GM21825 (cell line): ENCODE data around the gene FBXL4.

ENCODE experiments used
- ATAC-seq: cut with Tn5 transposase; IDR thresholded peaks from one replicate; pipeline ENCODE4 v1.9.1; 2021; ENCODE audit warnings: mild to moderate bottlenecking, moderate library complexity; ENCODE audit not compliant: unreplicated experiment

Gene FBXL4

GRCh38 chr6:98827295-98828159, 120.2 kb downstream of the FBXL4 start:
- no peak for ATAC-seq

GRCh38 chr6:98825600-98826230, 122.0 kb downstream of the FBXL4 start:
- ATAC-seq = no peak

GRCh38 chr6:98824902-98825599, 122.7 kb downstream of the FBXL4 start:
- ATAC-seq = no peak

GRCh38 chr6:98824162-98824901, 123.4 kb downstream of the FBXL4 start:
- no peak for ATAC-seq

GRCh38 chr6:98823428-98824161, 124.2 kb downstream of the FBXL4 start:
- ATAC-seq = no peak

GRCh38 chr6:98821756-98822405, 125.9 kb downstream of the FBXL4 start:
- ATAC-seq = no peak
